Ishikawa (cell line): ENCODE measurements around the gene ANKRD40CL.

Experiments used
- EP300 ChIP-seq: IDR thresholded peaks from 2 replicates; pipeline ENCODE4 v1.6.1; 2012; ENCODE audit warnings: borderline replicate concordance
- MAX ChIP-seq: IDR thresholded peaks from 2 replicates; pipeline ENCODE4 v1.6.1; 2012
- YY1 ChIP-seq: IDR thresholded peaks from 2 replicates; pipeline ENCODE4 v1.6.1; 2012; ENCODE audit warnings: low read depth

GRCh38 chr17:50758989-50759544, 8.3 kb downstream of the ANKRD40CL start:
- TF ChIP-seq MAX, result no peak
- no peak for TF ChIP-seq YY1
- no peak for TF ChIP-seq EP300
